WTC11 (cell line): Measurements from ENCODE around the gene HAUS2. TPM values are rescaled to one million over a fixed set of nuclear protein-coding genes. Genes with fewer than 3 reads are reported as not detected.

ENCODE experiments used
- ATAC-seq: fragments of 200-7000 bp; cut with Tn5 transposase; 2 replicates; pipeline ENCODE4 v1.10.0; 2021; ENCODE audit warnings: mild to moderate bottlenecking, moderate library complexity
- CTCF ChIA-PET: fragments of 300-600 bp; sonication (Branson Sonifier 250); formaldehyde crosslinking; loops from one replicate; lab custom pipeline; 2021; ENCODE audit warnings: antibody characterized with exemption; lab: Charles Lee
- POLR2A ChIA-PET: fragments of 350-600 bp; sonication (Branson Sonifier 250); formaldehyde crosslinking; loops from one replicate; lab custom pipeline; 2021; ENCODE audit warnings: antibody characterized with exemption; lab: Charles Lee
- DNase-seq: peaks from one replicate; pipeline ENCODE4 v3.0.0; 2021; ENCODE audit warnings: low spot score
- H3K27ac Mint-ChIP-seq: 2 replicates; pipeline ENCODE4 v1.8.0; 2021; ENCODE audit warnings: mixed read lengths
- H3K27me3 Mint-ChIP-seq: 2 replicates; pipeline ENCODE4 v1.8.0; 2021; ENCODE audit warnings: low read depth, mild to moderate bottlenecking, moderate library complexity, mixed read lengths
- H3K36me3 Mint-ChIP-seq: 2 replicates; pipeline ENCODE4 v1.8.0; 2021; ENCODE audit warnings: mixed read lengths
- H3K4me1 Mint-ChIP-seq: 2 replicates; pipeline ENCODE4 v1.8.0; 2022; ENCODE audit warnings: mixed read lengths
- H3K4me3 Mint-ChIP-seq: 2 replicates; pipeline ENCODE4 v1.8.0; 2021; ENCODE audit warnings: mild to moderate bottlenecking, moderate library complexity, mixed read lengths
- H3K9me3 Mint-ChIP-seq: 2 replicates; pipeline ENCODE4 v1.8.0; 2021; ENCODE audit warnings: mixed read lengths
- CREB1 ChIP-seq: sonication (generic); formaldehyde crosslinking; IDR thresholded peaks from 2 replicates; pipeline ENCODE4 v1.8.0; 2023; ENCODE audit warnings: mild to moderate bottlenecking, missing genetic modification reagents
- ESRRA ChIP-seq: sonication (generic); formaldehyde crosslinking; IDR thresholded peaks from 2 replicates; pipeline ENCODE4 v1.8.1; 2022; ENCODE audit warnings: mild to moderate bottlenecking, missing genetic modification reagents, borderline replicate concordance
- ETV6 ChIP-seq: sonication (generic); formaldehyde crosslinking; IDR thresholded peaks from 2 replicates; pipeline ENCODE4 v1.8.1; 2022; ENCODE audit warnings: mild to moderate bottlenecking, missing genetic modification reagents
- FOXP1 ChIP-seq: sonication (generic); formaldehyde crosslinking; IDR thresholded peaks from 2 replicates; pipeline ENCODE4 v1.8.0; 2022; ENCODE audit warnings: missing genetic modification reagents, mild to moderate bottlenecking, moderate library complexity, borderline replicate concordance
- GABPB1 ChIP-seq: sonication (generic); formaldehyde crosslinking; IDR thresholded peaks from 2 replicates; pipeline ENCODE4 v1.8.1; 2023; ENCODE audit warnings: mild to moderate bottlenecking, missing genetic modification reagents
- MXD4 ChIP-seq: fragments of 250-450 bp; sonication (Bioruptor Pico); IDR thresholded peaks from 2 replicates; pipeline ENCODE4 v1.8.0; 2021; ENCODE audit warnings: mild to moderate bottlenecking, moderate library complexity, borderline replicate concordance
- OVOL2 ChIP-seq: fragments of 250-450 bp; sonication (Bioruptor Pico); IDR thresholded peaks from 2 replicates; pipeline ENCODE4 v1.9.0; 2021; ENCODE audit warnings: mild to moderate bottlenecking, borderline replicate concordance
- PRRX2 ChIP-seq: fragments of 250-450 bp; sonication (Bioruptor Pico); IDR thresholded peaks from 2 replicates; pipeline ENCODE4 v1.8.0; 2021; ENCODE audit warnings: mild to moderate bottlenecking
- SMAD4 ChIP-seq: sonication (generic); formaldehyde crosslinking; IDR thresholded peaks from 2 replicates; pipeline ENCODE4 v1.8.0; 2022; ENCODE audit warnings: mild to moderate bottlenecking, missing genetic modification reagents
- SOX15 ChIP-seq: fragments of 250-450 bp; sonication (Bioruptor Pico); IDR thresholded peaks from 2 replicates; pipeline ENCODE4 v1.9.0; 2021; ENCODE audit warnings: mild to moderate bottlenecking
- ZNF121 ChIP-seq: sonication (generic); formaldehyde crosslinking; IDR thresholded peaks from 2 replicates; pipeline ENCODE4 v1.8.0; 2023; ENCODE audit warnings: missing genetic modification reagents
- ZNF219 ChIP-seq: sonication (generic); formaldehyde crosslinking; IDR thresholded peaks from 2 replicates; pipeline ENCODE4 v1.8.0; 2023; ENCODE audit warnings: missing genetic modification reagents, mild to moderate bottlenecking, borderline replicate concordance
- ZNF232 ChIP-seq: sonication (generic); formaldehyde crosslinking; IDR thresholded peaks from 2 replicates; pipeline ENCODE4 v1.8.0; 2022; ENCODE audit warnings: mild to moderate bottlenecking, missing genetic modification reagents
- ZNF317 ChIP-seq: sonication (generic); formaldehyde crosslinking; IDR thresholded peaks from 2 replicates; pipeline ENCODE4 v1.8.1; 2023; ENCODE audit warnings: low read depth, mild to moderate bottlenecking, moderate library complexity, missing genetic modification reagents, borderline replicate concordance
- ZNF416 ChIP-seq: fragments of 250-450 bp; sonication (Bioruptor Pico); IDR thresholded peaks from 2 replicates; pipeline ENCODE4 v1.9.0; 2021; ENCODE audit warnings: mild to moderate bottlenecking, inconsistent platforms
- ZNF671 ChIP-seq: fragments of 250-450 bp; sonication (Bioruptor Pico); IDR thresholded peaks from 2 replicates; pipeline ENCODE4 v1.8.0; 2021; ENCODE audit warnings: mild to moderate bottlenecking
- total RNA-seq: library from RNA; stranded (reverse); gene quantifications from 3 replicates; pipeline ENCODE4 v1.2.3, GENCODE V29; 2021
- TF ChIP-seq, protein P1 (sequence below): sonication (generic); formaldehyde crosslinking; IDR thresholded peaks from 2 replicates; pipeline ENCODE4 v1.8.1; 2022; ENCODE audit warnings: missing genetic modification reagents, borderline replicate concordance
- TF ChIP-seq, protein P2 (sequence below): sonication (generic); formaldehyde crosslinking; IDR thresholded peaks from 2 replicates; pipeline ENCODE4 v1.8.1; 2023; ENCODE audit warnings: mild to moderate bottlenecking, moderate library complexity, missing genetic modification reagents
- TF ChIP-seq, protein P3 (sequence below): sonication (generic); formaldehyde crosslinking; conservative IDR thresholded peaks from 2 replicates; pipeline ENCODE4 v1.8.1; 2022; ENCODE audit warnings: mild to moderate bottlenecking, missing genetic modification reagents
- TF ChIP-seq, protein P4 (sequence below): fragments of 250-450 bp; sonication (Bioruptor Pico); IDR thresholded peaks from 2 replicates; pipeline ENCODE4 v1.9.0; 2021; ENCODE audit warnings: mild to moderate bottlenecking, borderline replicate concordance
- TF ChIP-seq, protein P5 (sequence below): sonication (generic); formaldehyde crosslinking; IDR thresholded peaks from 2 replicates; pipeline ENCODE4 v1.8.0; 2022; ENCODE audit warnings: mild to moderate bottlenecking, missing genetic modification reagents

The HAUS2 gene
- total RNA-seq, 1 experiment from 2014 or later, result 17.9 TPM

DNA sequence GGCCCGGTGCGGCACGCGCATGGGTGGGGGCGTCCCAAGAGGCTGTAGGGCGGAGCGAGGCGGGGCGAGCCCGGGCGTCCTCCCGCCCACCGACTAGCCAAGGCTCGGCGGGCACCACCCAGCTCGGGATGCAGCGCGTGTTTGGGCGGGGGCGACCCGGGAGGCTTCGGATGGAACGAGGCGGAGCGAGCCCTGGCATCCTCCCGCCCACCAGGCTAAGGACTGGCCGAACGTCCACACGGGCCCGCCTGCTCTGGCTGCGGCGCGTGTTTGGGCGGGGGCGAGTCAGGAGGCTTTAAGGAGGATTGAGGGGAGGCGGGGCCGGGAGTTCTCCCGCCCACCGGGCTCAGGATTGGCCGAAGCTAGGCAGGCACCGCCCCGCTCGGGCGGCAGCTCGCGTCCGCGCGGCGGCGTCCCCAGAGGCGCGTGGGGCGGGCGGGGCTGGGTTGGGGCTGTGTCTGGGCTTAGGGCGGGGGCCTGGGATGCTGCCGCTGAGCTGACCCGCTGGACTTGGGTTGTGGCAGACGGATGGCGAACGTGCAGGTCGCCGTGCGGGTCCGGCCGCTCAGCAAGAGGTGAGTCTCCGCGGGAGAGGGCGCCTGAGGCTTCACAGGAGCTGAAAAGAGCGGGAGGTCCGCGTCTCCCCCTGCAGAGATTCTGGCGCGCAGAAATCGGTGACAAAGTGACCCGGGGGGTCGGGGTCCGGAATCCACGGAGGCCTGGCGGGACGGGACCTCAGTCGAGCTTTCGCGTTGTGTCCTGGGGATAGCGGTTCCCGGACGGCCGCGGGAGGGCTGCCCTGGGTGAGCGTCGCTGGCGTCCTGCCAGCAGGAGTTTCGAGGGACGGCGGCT, 26.8 kb downstream of the HAUS2 start, which contains the start of gene STARD9 (continued):
- no peak for TF ChIP-seq ZNF671 (CRISPR knock-in tag)
- no peak; the same call in 1 of the 2 replicates for TF ChIP-seq GABPB1 (CRISPR knock-in tag)
- no peak for TF ChIP-seq ESRRA
- TF ChIP-seq, protein P1, sequence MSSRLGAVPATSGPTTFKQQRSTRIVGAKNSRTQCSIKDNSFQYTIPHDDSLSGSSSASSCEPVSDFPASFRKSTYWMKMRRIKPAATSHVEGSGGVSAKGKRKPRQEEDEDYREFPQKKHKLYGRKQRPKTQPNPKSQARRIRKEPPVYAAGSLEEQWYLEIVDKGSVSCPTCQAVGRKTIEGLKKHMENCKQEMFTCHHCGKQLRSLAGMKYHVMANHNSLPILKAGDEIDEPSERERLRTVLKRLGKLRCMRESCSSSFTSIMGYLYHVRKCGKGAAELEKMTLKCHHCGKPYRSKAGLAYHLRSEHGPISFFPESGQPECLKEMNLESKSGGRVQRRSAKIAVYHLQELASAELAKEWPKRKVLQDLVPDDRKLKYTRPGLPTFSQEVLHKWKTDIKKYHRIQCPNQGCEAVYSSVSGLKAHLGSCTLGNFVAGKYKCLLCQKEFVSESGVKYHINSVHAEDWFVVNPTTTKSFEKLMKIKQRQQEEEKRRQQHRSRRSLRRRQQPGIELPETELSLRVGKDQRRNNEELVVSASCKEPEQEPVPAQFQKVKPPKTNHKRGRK (CRISPR knock-in tag), result no peak
- TF ChIP-seq, protein P2, sequence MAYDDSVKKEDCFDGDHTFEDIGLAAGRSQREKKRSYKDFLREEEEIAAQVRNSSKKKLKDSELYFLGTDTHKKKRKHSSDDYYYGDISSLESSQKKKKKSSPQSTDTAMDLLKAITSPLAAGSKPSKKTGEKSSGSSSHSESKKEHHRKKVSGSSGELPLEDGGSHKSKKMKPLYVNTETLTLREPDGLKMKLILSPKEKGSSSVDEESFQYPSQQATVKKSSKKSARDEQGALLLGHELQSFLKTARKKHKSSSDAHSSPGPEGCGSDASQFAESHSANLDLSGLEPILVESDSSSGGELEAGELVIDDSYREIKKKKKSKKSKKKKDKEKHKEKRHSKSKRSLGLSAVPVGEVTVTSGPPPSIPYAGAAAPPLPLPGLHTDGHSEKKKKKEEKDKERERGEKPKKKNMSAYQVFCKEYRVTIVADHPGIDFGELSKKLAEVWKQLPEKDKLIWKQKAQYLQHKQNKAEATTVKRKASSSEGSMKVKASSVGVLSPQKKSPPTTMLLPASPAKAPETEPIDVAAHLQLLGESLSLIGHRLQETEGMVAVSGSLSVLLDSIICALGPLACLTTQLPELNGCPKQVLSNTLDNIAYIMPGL (CRISPR knock-in tag), result peak; percentile 39; the same call in 1 of the 2 replicates
- peak; percentile 91 for TF ChIP-seq ZNF232 (CRISPR knock-in tag)
- TF ChIP-seq FOXP1 (CRISPR knock-in tag), result peak; percentile 82
- TF ChIP-seq SMAD4 (CRISPR knock-in tag), result no peak
- TF ChIP-seq CREB1 (CRISPR knock-in tag), result 0 out of 2 replicates have a peak, but pooled peaks have one; percentile 44
- TF ChIP-seq PRRX2, result no peak
- 0 out of 2 replicates have a peak, but pooled peaks have one; percentile 31 for TF ChIP-seq ZNF219 (CRISPR knock-in tag)
- no peak for TF ChIP-seq MXD4 (CRISPR knock-in tag)
- TF ChIP-seq, protein P3, sequence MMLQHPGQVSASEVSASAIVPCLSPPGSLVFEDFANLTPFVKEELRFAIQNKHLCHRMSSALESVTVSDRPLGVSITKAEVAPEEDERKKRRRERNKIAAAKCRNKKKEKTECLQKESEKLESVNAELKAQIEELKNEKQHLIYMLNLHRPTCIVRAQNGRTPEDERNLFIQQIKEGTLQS, result peak; percentile 60; the same call in 1 of the 2 replicates
- TF ChIP-seq, protein P4, sequence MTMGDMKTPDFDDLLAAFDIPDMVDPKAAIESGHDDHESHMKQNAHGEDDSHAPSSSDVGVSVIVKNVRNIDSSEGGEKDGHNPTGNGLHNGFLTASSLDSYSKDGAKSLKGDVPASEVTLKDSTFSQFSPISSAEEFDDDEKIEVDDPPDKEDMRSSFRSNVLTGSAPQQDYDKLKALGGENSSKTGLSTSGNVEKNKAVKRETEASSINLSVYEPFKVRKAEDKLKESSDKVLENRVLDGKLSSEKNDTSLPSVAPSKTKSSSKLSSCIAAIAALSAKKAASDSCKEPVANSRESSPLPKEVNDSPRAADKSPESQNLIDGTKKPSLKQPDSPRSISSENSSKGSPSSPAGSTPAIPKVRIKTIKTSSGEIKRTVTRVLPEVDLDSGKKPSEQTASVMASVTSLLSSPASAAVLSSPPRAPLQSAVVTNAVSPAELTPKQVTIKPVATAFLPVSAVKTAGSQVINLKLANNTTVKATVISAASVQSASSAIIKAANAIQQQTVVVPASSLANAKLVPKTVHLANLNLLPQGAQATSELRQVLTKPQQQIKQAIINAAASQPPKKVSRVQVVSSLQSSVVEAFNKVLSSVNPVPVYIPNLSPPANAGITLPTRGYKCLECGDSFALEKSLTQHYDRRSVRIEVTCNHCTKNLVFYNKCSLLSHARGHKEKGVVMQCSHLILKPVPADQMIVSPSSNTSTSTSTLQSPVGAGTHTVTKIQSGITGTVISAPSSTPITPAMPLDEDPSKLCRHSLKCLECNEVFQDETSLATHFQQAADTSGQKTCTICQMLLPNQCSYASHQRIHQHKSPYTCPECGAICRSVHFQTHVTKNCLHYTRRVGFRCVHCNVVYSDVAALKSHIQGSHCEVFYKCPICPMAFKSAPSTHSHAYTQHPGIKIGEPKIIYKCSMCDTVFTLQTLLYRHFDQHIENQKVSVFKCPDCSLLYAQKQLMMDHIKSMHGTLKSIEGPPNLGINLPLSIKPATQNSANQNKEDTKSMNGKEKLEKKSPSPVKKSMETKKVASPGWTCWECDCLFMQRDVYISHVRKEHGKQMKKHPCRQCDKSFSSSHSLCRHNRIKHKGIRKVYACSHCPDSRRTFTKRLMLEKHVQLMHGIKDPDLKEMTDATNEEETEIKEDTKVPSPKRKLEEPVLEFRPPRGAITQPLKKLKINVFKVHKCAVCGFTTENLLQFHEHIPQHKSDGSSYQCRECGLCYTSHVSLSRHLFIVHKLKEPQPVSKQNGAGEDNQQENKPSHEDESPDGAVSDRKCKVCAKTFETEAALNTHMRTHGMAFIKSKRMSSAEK (CRISPR knock-in tag), result no peak

DNA sequence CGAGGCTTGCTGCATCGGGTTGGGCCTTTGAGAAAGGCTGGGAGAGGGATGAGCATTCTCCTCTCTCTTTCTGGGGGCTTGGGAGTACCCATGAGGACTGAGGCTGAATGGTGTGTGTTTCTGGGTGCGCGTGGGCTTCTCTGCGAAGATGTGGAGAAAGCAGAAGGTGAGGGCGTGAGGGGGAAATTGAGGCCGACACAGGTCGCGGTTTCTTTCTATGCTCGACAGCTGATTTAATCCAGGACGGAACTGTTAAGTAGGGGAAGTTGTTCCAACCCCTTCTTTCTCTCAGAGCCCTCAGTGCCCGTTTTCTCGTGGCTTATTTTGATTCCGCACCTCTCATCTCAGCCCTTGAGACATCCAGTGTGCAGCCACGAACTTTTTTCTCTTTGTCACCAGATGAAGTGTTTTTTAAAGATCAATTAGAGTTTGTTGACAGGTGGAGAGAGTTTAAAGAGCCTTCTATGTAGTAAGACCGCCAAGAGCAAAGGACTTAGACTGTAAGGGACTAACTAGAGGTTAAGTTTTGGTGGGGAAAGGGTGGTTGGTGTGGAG, 27.5 kb downstream of the HAUS2 start:
- Mint-ChIP-seq H3K4me1 (peaks cover 17% of the 10 kb centered on the region), H3K4me3 (peak overlapping the region; percentile 90), H3K27ac (no peak overlapping the region), H3K36me3 (no peaks in the 10 kb centered on the region), H3K27me3 (peaks cover 72% of the 10 kb centered on the region), H3K9me3 (no peaks in the 10 kb centered on the region)
- ChIA-PET POLR2A (interaction anchor here (0.6 to 2.1 kb wide), 4 partner anchors 8 to 323 kb away, joined by 3 to 10 read pairs (median 6); partner anchors contain the start of genes HAUS2, LRRC57 and ZNF106), CTCF (interaction anchor here (0.6 to 1.8 kb wide), 3 partner anchors 15 to 123 kb away, joined by 4 to 13 read pairs (median 11); no protein-coding TSS in a partner anchor)
- ATAC-seq (no peak), DNase-seq (no peak)
- TF ChIP-seq SOX15 (CRISPR knock-in tag), result no peak
- TF ChIP-seq OVOL2 (CRISPR knock-in tag), result no peak
- TF ChIP-seq ETV6, result no peak
- TF ChIP-seq ZNF219 (CRISPR knock-in tag), result no peak
- TF ChIP-seq ZNF416 (CRISPR knock-in tag), result no peak
- no peak for TF ChIP-seq ZNF121 (CRISPR knock-in tag)
- TF ChIP-seq, protein P5, sequence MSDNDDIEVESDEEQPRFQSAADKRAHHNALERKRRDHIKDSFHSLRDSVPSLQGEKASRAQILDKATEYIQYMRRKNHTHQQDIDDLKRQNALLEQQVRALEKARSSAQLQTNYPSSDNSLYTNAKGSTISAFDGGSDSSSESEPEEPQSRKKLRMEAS (CRISPR knock-in tag), result no peak
- no peak for TF ChIP-seq ZNF317 (CRISPR knock-in tag)
- TF ChIP-seq, protein P4 (CRISPR knock-in tag), result no peak
